Astrocyte (in vitro differentiated cells and primary cell): ENCODE data around the gene PRDX1. TPM values are rescaled to one million over a fixed set of nuclear protein-coding genes. Genes with fewer than 3 reads are reported as not detected.
"Not testable (repeated sequence)": the region's sequence is repeated elsewhere in the genome, so short reads cannot be mapped to it uniquely, and the experiment has no call there.

ENCODE experiments used
- DNase-seq: peaks from one replicate; pipeline ENCODE4 v3.0.0-alpha.2; 2010; ENCODE audit warnings: low read depth
- FAIRE-seq: peaks from 2 replicates; lab custom pipeline; 2011; peaks lifted over from hg19 to GRCh38; lab: Jason Lieb, UNC
- H2AFZ ChIP-seq: 2 replicates; pipeline ENCODE4 v1.6.0; 2012; ENCODE audit warnings: low read depth, low read length, inconsistent platforms
- H3K27ac ChIP-seq: 2 replicates; pipeline ENCODE4 v1.5.1; 2011; ENCODE audit warnings: low read depth, low read length, inconsistent platforms
- H3K27me3 ChIP-seq: 2 replicates; pipeline ENCODE4 v1.6.0; 2011; ENCODE audit warnings: low read length, inconsistent platforms; ENCODE audit not compliant: insufficient read depth
- H3K36me3 ChIP-seq: 2 replicates; pipeline ENCODE4 v1.5.1; 2011; ENCODE audit warnings: low read length, inconsistent platforms; ENCODE audit not compliant: insufficient read depth
- H3K4me1 ChIP-seq: 2 replicates; pipeline ENCODE4 v1.5.1; 2011; ENCODE audit warnings: low read length, inconsistent platforms; ENCODE audit not compliant: insufficient read depth
- H3K4me2 ChIP-seq: 2 replicates; pipeline ENCODE4 v1.6.0; 2012; ENCODE audit warnings: low read length, inconsistent platforms
- H3K4me3 ChIP-seq: 2 replicates; pipeline ENCODE4 v1.5.1; 2011; ENCODE audit warnings: low read depth, mild to moderate bottlenecking, low read length, inconsistent platforms; ENCODE audit not compliant: insufficient read depth
- H3K79me2 ChIP-seq: 2 replicates; pipeline ENCODE4 v1.6.0; 2012; ENCODE audit warnings: mild to moderate bottlenecking, low read length, inconsistent platforms; ENCODE audit not compliant: insufficient read depth
- H3K9ac ChIP-seq: 2 replicates; pipeline ENCODE4 v1.6.0; 2012; ENCODE audit warnings: mild to moderate bottlenecking, low read length, inconsistent platforms
- H3K9me3 ChIP-seq: 2 replicates; pipeline ENCODE4 v1.5.1; 2012; ENCODE audit warnings: low read depth, mild to moderate bottlenecking, low read length, inconsistent platforms; ENCODE audit not compliant: insufficient read depth
- H4K20me1 ChIP-seq: 2 replicates; pipeline ENCODE4 v1.6.0; 2012; ENCODE audit warnings: low read length, inconsistent platforms; ENCODE audit not compliant: insufficient read depth
- H3K27ac Mint-ChIP-seq: one replicate; pipeline ENCODE4 v1.8.0; 2021; ENCODE audit warnings: mild to moderate bottlenecking, mixed read lengths; ENCODE audit not compliant: unreplicated experiment
- H3K27me3 Mint-ChIP-seq: one replicate; pipeline ENCODE4 v1.8.0; 2021; ENCODE audit warnings: low read depth, mixed read lengths; ENCODE audit not compliant: unreplicated experiment
- H3K36me3 Mint-ChIP-seq: one replicate; pipeline ENCODE4 v1.8.0; 2021; ENCODE audit warnings: low read depth, mixed read lengths; ENCODE audit not compliant: unreplicated experiment
- H3K4me1 Mint-ChIP-seq: one replicate; pipeline ENCODE4 v1.8.0; 2021; ENCODE audit warnings: low read depth, mixed read lengths; ENCODE audit not compliant: unreplicated experiment
- H3K4me3 Mint-ChIP-seq: one replicate; pipeline ENCODE4 v1.8.0; 2021; ENCODE audit warnings: mild to moderate bottlenecking, moderate library complexity, mixed read lengths; ENCODE audit not compliant: unreplicated experiment
- H3K9me3 Mint-ChIP-seq: one replicate; pipeline ENCODE4 v1.8.0; 2021; ENCODE audit warnings: mild to moderate bottlenecking, mixed read lengths; ENCODE audit not compliant: unreplicated experiment
- CTCF ChIP-seq: IDR thresholded peaks from 2 replicates; pipeline ENCODE4 v1.5.1; 2011; ENCODE audit warnings: low read depth, mild to moderate bottlenecking, inconsistent platforms, low read length, moderate library complexity; ENCODE audit not compliant: insufficient read depth
- EZH2 ChIP-seq: IDR thresholded peaks from 2 replicates; pipeline ENCODE4 v1.6.1; 2012; ENCODE audit warnings: mild to moderate bottlenecking, low read length, inconsistent platforms; ENCODE audit not compliant: insufficient read depth
- total RNA-seq: library from RNA; stranded (reverse); gene quantifications from 2 replicates; pipeline ENCODE4 v1.2.1, GENCODE V29; 2021

PRDX1 gene
- total RNA-seq, 1 donor from 2014 or later, result 986 TPM

DNA sequence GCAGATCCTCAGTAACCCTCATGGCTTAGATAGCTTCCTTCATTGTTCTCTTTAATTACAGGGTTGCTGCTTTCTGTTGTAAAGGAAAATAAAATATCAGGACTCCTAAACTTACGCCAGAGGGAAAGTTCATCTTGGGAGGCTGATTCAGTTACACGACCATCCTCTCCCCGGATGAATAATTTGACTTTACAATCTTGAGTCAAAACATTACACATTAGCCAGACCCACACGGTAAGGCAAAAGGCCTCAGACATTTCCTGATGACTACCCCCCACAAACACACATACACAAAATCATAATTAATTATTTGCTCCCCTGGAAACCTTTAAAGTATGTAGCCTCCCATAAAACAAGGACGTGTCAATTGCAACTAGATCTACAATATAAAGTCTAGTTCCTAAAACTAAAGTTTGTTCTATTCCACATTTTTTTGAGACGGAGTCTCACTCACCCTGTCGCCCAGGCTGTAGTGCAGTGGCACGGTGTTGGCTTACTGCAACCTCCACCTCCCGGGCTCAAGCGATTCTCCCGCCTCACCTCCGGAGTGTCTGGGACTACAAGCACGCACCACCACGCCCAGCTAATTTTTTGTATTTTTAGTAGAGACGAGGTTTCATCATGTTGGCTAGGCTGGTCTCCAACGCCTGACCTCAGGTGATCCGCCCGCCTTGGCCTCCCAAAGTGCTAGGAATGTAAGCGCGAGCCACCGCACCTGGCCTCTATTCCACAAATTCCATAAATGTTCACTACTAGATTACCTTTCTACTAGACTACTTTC is 830 bp upstream of the PRDX1 start:
- H3K9me3 ChIP-seq, result no peaks in the 10 kb centered on the region
- Mint-ChIP-seq H3K9me3 (no peaks in the 10 kb centered on the region), H3K36me3 (peaks cover 1% of the 10 kb centered on the region), H3K4me3 (peak overlapping the region; percentile 95), H3K27ac (peak overlapping the region; percentile 98), H3K4me1 (peaks cover 23% of the 10 kb centered on the region), H3K27me3 (no peaks in the 10 kb centered on the region)
- H3K79me2 ChIP-seq, result peaks cover 40% of the 10 kb centered on the region
- peaks cover 34% of the 10 kb centered on the region for H4K20me1 ChIP-seq
- peaks cover 22% of the 10 kb centered on the region for H3K4me1 ChIP-seq
- H3K4me2 ChIP-seq, result peak overlapping the region; percentile 83
- FAIRE-seq, result no peak
- peak overlapping the region; percentile 95 for H3K27ac ChIP-seq
- H3K27me3 ChIP-seq, result no peaks in the 10 kb centered on the region
- peak overlapping the region; percentile 86 for H3K9ac ChIP-seq
- TF ChIP-seq CTCF (no peak), EZH2 (no peak)
- peaks cover 4% of the 10 kb centered on the region for H3K36me3 ChIP-seq
- peak overlapping the region; percentile 73 for H2AFZ ChIP-seq
- peak; percentile 60 for DNase-seq
- peak overlapping the region; percentile 86 for H3K4me3 ChIP-seq

DNA sequence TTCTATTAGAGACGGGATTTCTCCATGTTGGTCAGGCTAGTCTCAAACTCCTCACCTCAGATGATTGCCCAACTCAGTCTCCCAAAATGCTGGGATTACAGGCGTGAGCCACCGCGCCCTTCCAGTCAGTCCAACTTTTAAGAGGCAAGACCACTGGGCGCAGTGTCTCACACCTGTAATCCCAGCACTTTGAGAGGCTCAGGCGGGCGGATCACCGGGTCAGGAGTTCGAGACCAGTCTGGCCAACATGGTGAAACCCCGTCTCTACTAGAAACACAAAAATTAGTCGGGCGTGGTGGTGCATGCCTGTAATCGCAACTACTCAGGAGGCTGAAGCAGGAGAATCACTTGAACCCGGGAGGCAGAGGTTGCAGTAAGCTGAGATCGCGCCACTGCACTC is 1.9 kb downstream of the PRDX1 start:
- not testable (repeated sequence) for DNase-seq, H3K27me3 Mint-ChIP-seq, H3K9me3 ChIP-seq, FAIRE-seq, H3K27ac ChIP-seq, H3K9me3 Mint-ChIP-seq, H2AFZ ChIP-seq, H3K27me3 ChIP-seq
- peaks cover 11% of the 10 kb centered on the region for H3K36me3 Mint-ChIP-seq
- Histone ChIP-seq H3K79me2 (peaks cover 62% of the 10 kb centered on the region), H3K36me3 (peaks cover 23% of the 10 kb centered on the region), H4K20me1 (peaks cover 58% of the 10 kb centered on the region), H3K9ac (peak overlapping the region; percentile 86), H3K4me2 (peak overlapping the region; percentile 83), H3K4me3 (peak overlapping the region; percentile 61), H3K4me1 (peaks cover 22% of the 10 kb centered on the region)
- H3K27ac Mint-ChIP-seq, result peak overlapping the region; percentile 84
- H3K4me3 Mint-ChIP-seq, result peak overlapping the region; percentile 95
- peaks cover 35% of the 10 kb centered on the region for H3K4me1 Mint-ChIP-seq

- H3K79me2 ChIP-seq, result peaks cover 67% of the 10 kb centered on the region
- no peaks in the 10 kb centered on the region for H3K9me3 ChIP-seq
- H3K36me3 Mint-ChIP-seq, result peaks cover 20% of the 10 kb centered on the region
- no peaks in the 10 kb centered on the region for H3K27me3 ChIP-seq
- H3K27me3 Mint-ChIP-seq, result no peaks in the 10 kb centered on the region
- FAIRE-seq, result no peak
- peak overlapping the region; percentile 32 for H3K9ac ChIP-seq
- peaks cover 39% of the 10 kb centered on the region for H3K4me1 Mint-ChIP-seq
- H3K27ac ChIP-seq, result no peak overlapping the region
- H3K4me2 ChIP-seq, result peak overlapping the region; percentile 83
- TF ChIP-seq CTCF (no peak), EZH2 (no peak)
- no peak overlapping the region for H2AFZ ChIP-seq
- peaks cover 64% of the 10 kb centered on the region for H4K20me1 ChIP-seq
- H3K4me3 Mint-ChIP-seq, result peak overlapping the region; percentile 95
- H3K4me1 ChIP-seq, result peaks cover 23% of the 10 kb centered on the region
- H3K27ac Mint-ChIP-seq, result peak overlapping the region; percentile 18
- H3K4me3 ChIP-seq, result peak overlapping the region; percentile 8
- H3K36me3 ChIP-seq, result peaks cover 31% of the 10 kb centered on the region
- DNase-seq, result no peak
- H3K9me3 Mint-ChIP-seq, result no peaks in the 10 kb centered on the region
These were observed 2.8 kb downstream of the PRDX1 start for GRCh38 chr1:45518910-45519309.

DNA sequence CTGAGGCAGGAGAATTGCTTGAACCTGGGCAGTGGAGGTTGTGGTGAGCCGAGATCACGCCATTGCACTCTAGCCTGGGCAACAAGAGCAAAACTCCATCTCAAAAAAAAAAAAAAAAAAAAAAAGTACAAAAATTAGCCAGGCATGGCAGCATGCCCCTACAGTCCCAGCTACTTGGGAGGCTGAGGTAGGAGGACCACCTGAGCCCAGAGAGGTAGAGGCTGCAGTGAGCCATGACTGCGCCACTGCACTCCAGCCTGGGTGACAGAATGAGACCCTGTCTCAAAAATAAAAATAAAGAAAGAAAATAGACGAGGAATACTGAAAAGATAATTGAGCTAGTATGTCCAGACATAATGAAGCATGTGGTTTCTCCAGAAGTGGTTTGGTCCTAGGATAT is 3.3 kb downstream of the PRDX1 start:
- not testable (repeated sequence) for H3K27ac ChIP-seq, DNase-seq, H3K9ac ChIP-seq, H3K27me3 Mint-ChIP-seq, FAIRE-seq, H2AFZ ChIP-seq, H3K4me3 ChIP-seq, H3K9me3 ChIP-seq, H3K27me3 ChIP-seq, H3K9me3 Mint-ChIP-seq
- Histone ChIP-seq H3K79me2 (peaks cover 67% of the 10 kb centered on the region), H3K36me3 (peaks cover 37% of the 10 kb centered on the region), H4K20me1 (peaks cover 70% of the 10 kb centered on the region), H3K4me1 (peaks cover 28% of the 10 kb centered on the region), H3K4me2 (peak overlapping the region; percentile 83)
- Mint-ChIP-seq H3K27ac (peak overlapping the region; percentile 18), H3K4me1 (peaks cover 43% of the 10 kb centered on the region), H3K4me3 (peak overlapping the region; percentile 95), H3K36me3 (peaks cover 22% of the 10 kb centered on the region)
